ENCODE data around the gene ADAT3. TPM values are rescaled to one million over a fixed set of nuclear protein-coding genes. Genes with fewer than 3 reads are reported as not detected.

ADAT3 gene
- total RNA-seq, 2 donors from 2014 or later: 9.9 to 13.8 TPM

DNA sequence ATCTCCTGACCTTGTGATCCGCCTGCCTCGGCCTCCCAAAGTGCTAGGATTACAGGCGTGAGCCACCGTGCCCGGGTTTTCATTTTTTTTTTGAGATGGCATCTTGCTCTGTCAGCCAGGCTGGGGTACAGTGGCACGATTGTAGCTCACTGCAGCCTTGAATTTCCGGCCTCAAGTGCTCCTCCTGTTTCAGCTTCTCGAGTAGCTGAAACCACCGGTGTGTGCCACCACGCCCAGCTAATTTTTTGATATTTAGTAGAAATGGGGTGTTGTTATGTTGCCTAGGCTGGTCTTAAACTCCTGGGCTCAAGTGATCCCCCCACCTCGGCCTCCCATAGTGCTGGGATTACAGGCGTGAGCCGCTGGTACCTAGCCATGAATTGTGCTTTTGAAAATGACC lies 5.9 kb downstream of the ADAT3 start:
- Histone ChIP-seq H3K4me1 (ENCODE audit: control insufficient read depth, insufficient read depth, low read length) (no peaks in the 10 kb centered on the region), H3K9ac (ENCODE audit: extremely low read depth, low read length, poor library complexity, severe bottlenecking) (no peak overlapping the region), H3K36me3 (ENCODE audit: control insufficient read depth, insufficient read depth, low read length) (peaks cover 12% of the 10 kb centered on the region), H3K27ac (ENCODE audit: low read depth, low read length) (no peak overlapping the region), H3K27me3 (ENCODE audit: control insufficient read depth, insufficient read depth, low read length, poor library complexity, severe bottlenecking) (no peaks in the 10 kb centered on the region), H3K9me3 (ENCODE audit: control insufficient read depth, low read length) (no peaks in the 10 kb centered on the region), H3K4me3 (ENCODE audit: low read length) (no peak overlapping the region)
- TF ChIP-seq, protein P1, sequence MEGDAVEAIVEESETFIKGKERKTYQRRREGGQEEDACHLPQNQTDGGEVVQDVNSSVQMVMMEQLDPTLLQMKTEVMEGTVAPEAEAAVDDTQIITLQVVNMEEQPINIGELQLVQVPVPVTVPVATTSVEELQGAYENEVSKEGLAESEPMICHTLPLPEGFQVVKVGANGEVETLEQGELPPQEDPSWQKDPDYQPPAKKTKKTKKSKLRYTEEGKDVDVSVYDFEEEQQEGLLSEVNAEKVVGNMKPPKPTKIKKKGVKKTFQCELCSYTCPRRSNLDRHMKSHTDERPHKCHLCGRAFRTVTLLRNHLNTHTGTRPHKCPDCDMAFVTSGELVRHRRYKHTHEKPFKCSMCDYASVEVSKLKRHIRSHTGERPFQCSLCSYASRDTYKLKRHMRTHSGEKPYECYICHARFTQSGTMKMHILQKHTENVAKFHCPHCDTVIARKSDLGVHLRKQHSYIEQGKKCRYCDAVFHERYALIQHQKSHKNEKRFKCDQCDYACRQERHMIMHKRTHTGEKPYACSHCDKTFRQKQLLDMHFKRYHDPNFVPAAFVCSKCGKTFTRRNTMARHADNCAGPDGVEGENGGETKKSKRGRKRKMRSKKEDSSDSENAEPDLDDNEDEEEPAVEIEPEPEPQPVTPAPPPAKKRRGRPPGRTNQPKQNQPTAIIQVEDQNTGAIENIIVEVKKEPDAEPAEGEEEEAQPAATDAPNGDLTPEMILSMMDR (conservative IDR thresholded peaks at IDR 0.05): no peak
- no peaks in the 10 kb centered on the region for H3K27me3 Mint-ChIP-seq (ENCODE audit: insufficient read depth)
- WGBS, 2 experiments (ENCODE audit: insufficient coverage in 1 of 2, insufficient read length in 1 of 2): 92 to 95% methylated on average over 10 to 13 of the region's 13 CpGs
- no peak for DNase-seq
- no peak overlapping the region for H3K4me3 Mint-ChIP-seq
- no peak overlapping the region for H3K27ac Mint-ChIP-seq
- H3K9me3 Mint-ChIP-seq: no peaks in the 10 kb centered on the region
- peaks cover 23% of the 10 kb centered on the region for H3K36me3 Mint-ChIP-seq (ENCODE audit: low read depth)
- H3K4me1 Mint-ChIP-seq: no peaks in the 10 kb centered on the region

DNA sequence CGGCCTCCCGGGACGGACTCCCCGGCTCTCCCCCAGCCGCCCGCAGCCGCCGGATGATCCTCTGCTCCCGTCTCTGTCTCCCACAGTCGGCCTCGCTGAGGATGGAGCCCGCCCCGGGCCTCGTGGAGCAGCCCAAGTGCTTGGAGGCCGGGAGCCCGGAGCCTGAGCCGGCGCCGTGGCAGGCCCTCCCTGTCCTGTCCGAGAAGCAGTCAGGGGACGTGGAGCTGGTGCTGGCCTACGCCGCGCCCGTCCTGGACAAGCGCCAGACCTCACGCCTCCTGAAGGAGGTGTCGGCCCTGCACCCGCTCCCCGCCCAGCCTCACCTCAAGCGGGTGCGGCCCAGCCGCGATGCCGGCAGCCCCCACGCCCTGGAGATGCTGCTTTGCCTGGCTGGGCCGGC lies 6.8 kb downstream of the ADAT3 start:
- DNase-seq: no peak
- Histone ChIP-seq H3K9ac (ENCODE audit: extremely low read depth, low read length, poor library complexity, severe bottlenecking) (no peak overlapping the region), H3K27ac (ENCODE audit: low read depth, low read length) (no peak overlapping the region), H3K27me3 (ENCODE audit: control insufficient read depth, insufficient read depth, low read length, poor library complexity, severe bottlenecking) (no peaks in the 10 kb centered on the region), H3K9me3 (ENCODE audit: control insufficient read depth, low read length) (no peaks in the 10 kb centered on the region), H3K4me3 (ENCODE audit: low read length) (no peak overlapping the region), H3K4me1 (ENCODE audit: control insufficient read depth, insufficient read depth, low read length) (no peaks in the 10 kb centered on the region), H3K36me3 (ENCODE audit: control insufficient read depth, insufficient read depth, low read length) (peaks cover 12% of the 10 kb centered on the region)
- TF ChIP-seq, protein P1 (conservative IDR thresholded peaks at IDR 0.05): no peak
- H3K36me3 Mint-ChIP-seq (ENCODE audit: low read depth): peaks cover 26% of the 10 kb centered on the region
- 95 to 96% methylated on average over 18 to 37 of the region's 37 CpGs for WGBS, 2 experiments (ENCODE audit: insufficient coverage in 1 of 2, insufficient read length in 1 of 2)
- no peaks in the 10 kb centered on the region for H3K27me3 Mint-ChIP-seq (ENCODE audit: insufficient read depth)
- no peaks in the 10 kb centered on the region for H3K9me3 Mint-ChIP-seq
- H3K4me1 Mint-ChIP-seq: no peaks in the 10 kb centered on the region
- no peak overlapping the region for H3K4me3 Mint-ChIP-seq
- no peak overlapping the region for H3K27ac Mint-ChIP-seq

GRCh38 chr19:1912760-1913505 lies 7.7 kb downstream of the ADAT3 start:
- Histone ChIP-seq H3K4me1 (ENCODE audit: control insufficient read depth, insufficient read depth, low read length) (no peaks in the 10 kb centered on the region), H3K9ac (ENCODE audit: extremely low read depth, low read length, poor library complexity, severe bottlenecking) (no peak overlapping the region)
- no peaks in the 10 kb centered on the region for H3K4me1 Mint-ChIP-seq

More at GRCh38 chr19:1912760-1913505, 7.7 kb downstream of the ADAT3 start:
- H3K4me3 Mint-ChIP-seq: no peak overlapping the region
- H3K9me3 Mint-ChIP-seq: no peaks in the 10 kb centered on the region
- TF ChIP-seq, protein P1 (conservative IDR thresholded peaks at IDR 0.05): no peak
- Histone ChIP-seq H3K9me3 (ENCODE audit: control insufficient read depth, low read length) (no peaks in the 10 kb centered on the region), H3K36me3 (ENCODE audit: control insufficient read depth, insufficient read depth, low read length) (peaks cover 12% of the 10 kb centered on the region), H3K27ac (ENCODE audit: low read depth, low read length) (no peak overlapping the region), H3K27me3 (ENCODE audit: control insufficient read depth, insufficient read depth, low read length, poor library complexity, severe bottlenecking) (no peaks in the 10 kb centered on the region), H3K4me3 (ENCODE audit: low read length) (no peak overlapping the region)
- no peak for DNase-seq
- H3K27me3 Mint-ChIP-seq (ENCODE audit: insufficient read depth): no peaks in the 10 kb centered on the region
- no peak overlapping the region for H3K27ac Mint-ChIP-seq
- H3K36me3 Mint-ChIP-seq (ENCODE audit: low read depth): peaks cover 30% of the 10 kb centered on the region
- WGBS, 2 experiments (ENCODE audit: insufficient coverage in 1 of 2, insufficient read length in 1 of 2): 98% methylated on average over 52 to 77 of the region's 77 CpGs

Data from endodermal cell (in vitro differentiated cells).